Esophagus muscularis mucosa (tissue), 3 donors: ENCODE measurements around the gene TRPC4AP.

Source experiments
- CTCF ChIP-seq, 3 experiments: fragments of 200-600 bp in 2 of 3; fragments of 450-650 bp in 1 of 3; sonication (generic) in 2 of 3; IDR thresholded peaks; one replicate each; pipeline ENCODE4 v1.5.1; 2017 to 2019; ENCODE audit warnings: antibody characterized with exemption in 3 of 3, mild to moderate bottlenecking in 2 of 3, moderate library complexity in 1 of 3
- POLR2A ChIP-seq: fragments of 450-650 bp; IDR thresholded peaks from one replicate; pipeline ENCODE4 v1.6.1; 2017; ENCODE audit warnings: antibody characterized with exemption, moderate library complexity, mild to moderate bottlenecking, low read depth
- POLR2AphosphoS5 ChIP-seq, 2 donors: sonication (generic); formaldehyde crosslinking; IDR thresholded peaks; one replicate each; pipeline ENCODE4 v1.6.1; 2017; ENCODE audit warnings: antibody characterized with exemption in 2 of 2

- TF ChIP-seq POLR2A (no peak), CTCF (IDR thresholded peaks at IDR 0.05) (no peak), POLR2AphosphoS5 (IDR thresholded peaks at IDR 0.05) (no peak)
Observed at GRCh38 chr20:35013421-35014411, 78.9 kb downstream of the TRPC4AP start.
